Spleen (tissue), 7 donors: ENCODE measurements around the gene ENO4.

Experiments
- CTCF ChIP-seq, 11 experiments: fragments of 200-600 bp in 7 of 11; fragments of 450-650 bp in 4 of 11; sonication (generic) in 4 of 11; IDR thresholded peaks in 8 of 11; conservative IDR thresholded peaks in 3 of 11; 1 replicate in 7 of 11; 2 replicates in 4 of 11; pipeline versions ENCODE4 v1.4.0 to v1.8.0; 2016 to 2021; ENCODE audit warnings: antibody characterized with exemption in 11 of 11, inconsistent platforms in 4 of 11, mild to moderate bottlenecking in 1 of 11
- POLR2A ChIP-seq, 3 donors: fragments of 450-650 bp; IDR thresholded peaks; one replicate each; pipeline ENCODE4 v1.5.1; 2017; ENCODE audit warnings: antibody characterized with exemption in 3 of 3, mild to moderate bottlenecking in 1 of 3
- donor health status: DM: no; HTN: no; CAD: no; lungs with moderate emphysema.
- donor health status: DM: no; HTN: no; CAD: no.
- donor health status: DM: no; HTN: no; CAD: no.

- TF ChIP-seq POLR2A (IDR thresholded peaks at IDR 0.05) = no peak
- TF ChIP-seq CTCF (IDR thresholded peaks at IDR 0.05 in 8 of 11, conservative IDR thresholded peaks at IDR 0.05 in 3 of 11) = no peak
Measured at GRCh38 chr10:116917481-116917880, 68.2 kb downstream of the ENO4 start.
